ENCODE results near the gene NAPSA. TPM values are rescaled to one million over a fixed set of nuclear protein-coding genes. Genes with fewer than 3 reads are reported as not detected.

Gene NAPSA
- polyA plus RNA-seq, 1 donor from 2014 or later = not detected

- Histone ChIP-seq H3K4me2 (ENCODE audit: low read length) (no peak overlapping the region), H2AFZ (ENCODE audit: low read depth, low read length) (no peak overlapping the region), H3K9me3 (ENCODE audit: low read length) (no peaks in the 10 kb centered on the region), H3K9ac (ENCODE audit: low read length) (no peak overlapping the region), H3K27me3 (ENCODE audit: insufficient read depth, low read depth, low read length) (no peaks in the 10 kb centered on the region), H3K9me2 (ENCODE audit: insufficient read depth, low read length) (no peaks in the 10 kb centered on the region), H3K79me2 (replicated peaks; ENCODE audit: insufficient read depth, low read length) (no peaks in the 10 kb centered on the region), H3F3A (ENCODE audit: insufficient read depth, low read length, poor library complexity, severe bottlenecking) (peaks cover 4% of the 10 kb centered on the region), H3K4me3 (ENCODE audit: low read length) (no peak overlapping the region), H4K20me1 (ENCODE audit: insufficient read depth) (no peaks in the 10 kb centered on the region), H3K27ac (ENCODE audit: low read length) (no peak overlapping the region), H3K36me3 (ENCODE audit: insufficient read depth, low read length) (no peaks in the 10 kb centered on the region)
- TF ChIP-seq CTCF (IDR thresholded peaks at IDR 0.05; ENCODE audit: poor library complexity, severe bottlenecking) = no peak
These were observed 14.2 kb upstream of the NAPSA start for GRCh38 chr19:50379602-50380001.

GRCh38 chr19:50378863-50379236, 13.4 kb upstream of the NAPSA start:
- Histone ChIP-seq H3F3A (ENCODE audit: insufficient read depth, low read length, poor library complexity, severe bottlenecking) (peaks cover 4% of the 10 kb centered on the region), H3K9ac (ENCODE audit: low read length) (no peak overlapping the region), H3K4me2 (ENCODE audit: low read length) (no peak overlapping the region), H3K27ac (ENCODE audit: low read length) (no peak overlapping the region), H3K79me2 (replicated peaks; ENCODE audit: insufficient read depth, low read length) (no peaks in the 10 kb centered on the region), H3K9me2 (ENCODE audit: insufficient read depth, low read length) (no peaks in the 10 kb centered on the region), H3K27me3 (ENCODE audit: insufficient read depth, low read depth, low read length) (no peaks in the 10 kb centered on the region), H3K36me3 (ENCODE audit: insufficient read depth, low read length) (no peaks in the 10 kb centered on the region), H4K20me1 (ENCODE audit: insufficient read depth) (no peaks in the 10 kb centered on the region), H3K9me3 (ENCODE audit: low read length) (no peaks in the 10 kb centered on the region), H2AFZ (ENCODE audit: low read depth, low read length) (no peak overlapping the region), H3K4me3 (ENCODE audit: low read length) (no peak overlapping the region)
- TF ChIP-seq EP300 (conservative IDR thresholded peaks at IDR 0.05; ENCODE audit: poor library complexity, severe bottlenecking) (no peak), CTCF (IDR thresholded peaks at IDR 0.05; ENCODE audit: poor library complexity, severe bottlenecking) (no peak), SMC3 (conservative IDR thresholded peaks at IDR 0.05; ENCODE audit: poor library complexity) (no peak)

GRCh38 chr19:50378169-50378862, 12.9 kb upstream of the NAPSA start:
- TF ChIP-seq TAF1 (IDR thresholded peaks at IDR 0.05; ENCODE audit: low read depth) = no peak
- no peak for TF ChIP-seq CTCF (IDR thresholded peaks at IDR 0.05; ENCODE audit: poor library complexity, severe bottlenecking)
- no peak for TF ChIP-seq MXI1 (conservative IDR thresholded peaks at IDR 0.05; ENCODE audit: poor library complexity, severe bottlenecking)
- TF ChIP-seq POLR2AphosphoS5 (IDR thresholded peaks at IDR 0.05) = no peak
- no peak for TF ChIP-seq EP300 (conservative IDR thresholded peaks at IDR 0.05; ENCODE audit: poor library complexity, severe bottlenecking)
- no peak for TF ChIP-seq SMC3 (conservative IDR thresholded peaks at IDR 0.05; ENCODE audit: poor library complexity)
- TF ChIP-seq REST (IDR thresholded peaks at IDR 0.05; ENCODE audit: borderline replicate concordance) = no peak
- no peak for TF ChIP-seq EZH2 (IDR thresholded peaks at IDR 0.05; ENCODE audit: borderline replicate concordance, insufficient read depth, low read length, poor library complexity, severe bottlenecking)
- no peak for TF ChIP-seq RAD21 (conservative IDR thresholded peaks at IDR 0.05)
- H3K36me3 ChIP-seq (ENCODE audit: insufficient read depth, low read length) = no peaks in the 10 kb centered on the region
- no peaks in the 10 kb centered on the region for H3K9me3 ChIP-seq (ENCODE audit: low read length)
- H3K27me3 ChIP-seq (ENCODE audit: insufficient read depth, low read depth, low read length) = no peaks in the 10 kb centered on the region
- no peaks in the 10 kb centered on the region for H3K9me2 ChIP-seq (ENCODE audit: insufficient read depth, low read length)
- H3K9ac ChIP-seq (ENCODE audit: low read length) = no peak overlapping the region
- H3K79me2 ChIP-seq (replicated peaks; ENCODE audit: insufficient read depth, low read length) = no peaks in the 10 kb centered on the region
- H3F3A ChIP-seq (ENCODE audit: insufficient read depth, low read length, poor library complexity, severe bottlenecking) = peaks cover 2% of the 10 kb centered on the region
- H3K4me3 ChIP-seq (ENCODE audit: low read length) = no peak overlapping the region
- no peak overlapping the region for H3K27ac ChIP-seq (ENCODE audit: low read length)
- no peak overlapping the region for H2AFZ ChIP-seq (ENCODE audit: low read depth, low read length)
- no peaks in the 10 kb centered on the region for H4K20me1 ChIP-seq (ENCODE audit: insufficient read depth)
- no peak overlapping the region for H3K4me2 ChIP-seq (ENCODE audit: low read length)
